GM12864 (cell line): Measurements from ENCODE around the gene BICDL1.

Experiments used
- DNase-seq: peaks from one replicate; pipeline ENCODE4 v3.0.0-alpha.2; 2011; ENCODE audit warnings: low read depth
- H3K4me3 ChIP-seq: 2 replicates; pipeline ENCODE4 v1.5.1; 2011; ENCODE audit warnings: mild to moderate bottlenecking, low read depth, low read length, control low read depth
- CTCF ChIP-seq: IDR thresholded peaks from 2 replicates; pipeline ENCODE4 v1.5.1; 2011; ENCODE audit warnings: low read depth, mild to moderate bottlenecking, moderate library complexity, low read length, control low read depth, inconsistent platforms; ENCODE audit errors: missing control alignments

The BICDL1 gene

GRCh38 chr12:120100630-120101029 is 111.6 kb downstream of the BICDL1 start:
- DNase-seq: no peak
- no peak for TF ChIP-seq CTCF
- H3K4me3 ChIP-seq: no peak overlapping the region

- no peak for TF ChIP-seq CTCF
- no peak overlapping the region for H3K4me3 ChIP-seq
- no peak for DNase-seq
Measured at GRCh38 chr12:120101182-120101581, 112.1 kb downstream of the BICDL1 start.

GRCh38 chr12:120101617-120102016 is 112.6 kb downstream of the BICDL1 start:
- H3K4me3 ChIP-seq: no peak overlapping the region
- TF ChIP-seq CTCF: no peak

GRCh38 chr12:120102189-120103043 is 113.4 kb downstream of the BICDL1 start:
- H3K4me3 ChIP-seq: no peak overlapping the region
- no peak for TF ChIP-seq CTCF
- no peak for DNase-seq

More at GRCh38 chr12:120101617-120102016, 112.6 kb downstream of the BICDL1 start:
- DNase-seq: no peak

- TF ChIP-seq CTCF: no peak
- H3K4me3 ChIP-seq: no peak overlapping the region
- no peak for DNase-seq
Measured at GRCh38 chr12:120103044-120103338, 114.0 kb downstream of the BICDL1 start.

- DNase-seq: no peak
- TF ChIP-seq CTCF: no peak
- no peak overlapping the region for H3K4me3 ChIP-seq
Measured at GRCh38 chr12:120103371-120103770, 114.3 kb downstream of the BICDL1 start.

- no peak for DNase-seq
- TF ChIP-seq CTCF: no peak
- H3K4me3 ChIP-seq: no peak overlapping the region
Measured at GRCh38 chr12:120106151-120106550, 117.1 kb downstream of the BICDL1 start.
